ENCODE measurements around the gene C1orf174.
A peak's percentile ranks its signal among the peaks of the same experiment; 100 is the strongest.

C1orf174 gene

DNA sequence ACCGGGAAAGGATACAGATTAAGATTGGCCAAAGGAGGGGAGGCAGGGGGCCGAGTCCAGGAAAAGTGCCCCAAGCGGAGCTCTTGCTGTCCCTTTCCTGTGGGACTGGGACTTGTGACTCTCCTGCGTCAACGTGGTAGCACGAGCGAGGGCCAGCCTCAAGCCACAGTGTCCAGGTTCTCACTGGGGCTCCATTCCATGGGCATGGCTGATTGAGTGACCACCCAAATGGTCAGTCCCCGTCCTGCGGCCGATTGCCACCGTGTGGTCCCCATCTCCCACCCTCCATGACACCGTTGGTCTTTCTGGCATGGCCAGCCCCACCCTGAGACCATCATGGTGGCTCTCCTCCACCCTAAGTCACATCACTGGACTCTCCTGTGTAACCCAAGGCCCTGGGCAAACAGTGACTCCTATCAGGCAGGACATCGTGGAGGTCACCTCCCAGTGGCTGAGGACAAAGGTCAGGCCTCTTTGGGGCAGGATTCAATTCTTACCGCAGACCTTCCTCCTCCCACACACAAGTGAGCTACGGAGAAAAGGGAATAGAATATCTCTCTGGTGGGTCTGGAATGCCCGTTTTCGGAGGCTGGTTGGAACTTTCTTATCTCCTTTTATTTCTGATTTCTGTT, 8.9 kb upstream of the C1orf174 start:
- DNase-seq: no peak

DNA sequence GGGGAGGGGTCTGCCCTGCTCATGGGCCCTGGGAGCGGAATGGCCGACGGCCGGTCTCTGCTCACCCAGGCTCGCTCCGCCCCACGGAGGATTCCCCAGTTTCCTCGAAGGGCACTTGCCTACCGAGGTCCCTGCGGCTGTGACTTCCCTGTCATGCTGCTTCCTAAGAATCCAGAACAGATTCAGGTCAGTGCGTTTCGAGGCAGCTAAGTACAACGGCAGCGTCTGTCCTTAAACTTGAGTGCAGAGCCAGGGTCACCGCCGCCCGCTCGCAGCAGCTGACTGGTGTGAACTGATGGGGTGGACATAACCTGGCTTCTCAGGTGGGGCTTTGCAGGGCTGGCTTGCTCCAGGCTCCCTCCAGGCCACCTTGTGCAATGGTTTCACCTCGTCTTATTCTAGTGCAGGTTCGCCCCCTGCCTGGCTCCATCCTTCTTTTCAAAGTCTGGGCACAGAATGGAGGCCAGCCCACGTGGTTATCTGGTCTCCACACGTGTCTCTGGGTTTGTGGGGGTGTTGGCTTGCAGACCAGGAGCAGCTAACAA, 7.6 kb upstream of the C1orf174 start:
- no peak for DNase-seq

DNA sequence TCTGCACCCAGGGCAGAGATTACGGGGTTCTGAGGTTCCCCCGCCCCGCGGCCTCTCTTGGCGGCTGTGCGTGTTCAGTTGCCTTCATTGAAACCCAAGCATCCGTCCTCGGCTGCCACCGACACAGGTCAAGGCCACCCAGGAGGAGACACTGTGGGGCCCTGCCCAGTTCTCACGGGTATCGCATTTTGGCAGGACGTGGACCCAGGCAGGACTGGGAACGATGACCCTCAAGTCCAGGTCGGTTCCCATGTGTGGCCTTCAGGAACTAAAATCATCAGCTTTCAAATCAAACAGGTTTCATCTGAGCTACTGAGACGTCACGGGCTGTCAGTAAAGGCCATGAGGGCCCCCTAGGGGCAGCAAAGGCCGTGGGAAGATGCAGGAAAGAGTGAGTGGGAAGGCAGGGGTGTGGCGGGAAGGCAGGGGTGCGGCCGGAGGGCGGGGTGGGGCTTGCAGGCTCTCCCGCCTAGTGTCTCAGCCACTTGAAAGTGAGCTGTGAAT, 7.0 kb upstream of the C1orf174 start:
- DNase-seq: no peak

DNA sequence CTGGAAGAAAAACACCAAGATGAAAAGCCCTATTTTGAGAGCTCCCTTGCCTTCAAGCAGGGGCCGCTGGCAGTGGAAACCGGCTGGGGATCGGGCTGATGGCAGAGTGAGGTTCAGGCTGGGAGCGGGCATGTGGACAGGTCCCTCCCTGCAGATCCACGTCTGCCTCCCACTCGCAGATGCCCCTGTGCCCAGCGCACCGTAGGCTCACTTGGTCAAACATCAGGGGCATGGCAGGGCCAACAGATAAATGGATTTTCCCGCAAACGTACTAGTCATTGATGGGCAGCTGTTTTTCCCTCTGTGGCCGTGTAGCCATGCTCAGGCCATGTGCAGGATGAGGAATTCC, 6.6 kb upstream of the C1orf174 start:
- DNase-seq: no peak

DNA sequence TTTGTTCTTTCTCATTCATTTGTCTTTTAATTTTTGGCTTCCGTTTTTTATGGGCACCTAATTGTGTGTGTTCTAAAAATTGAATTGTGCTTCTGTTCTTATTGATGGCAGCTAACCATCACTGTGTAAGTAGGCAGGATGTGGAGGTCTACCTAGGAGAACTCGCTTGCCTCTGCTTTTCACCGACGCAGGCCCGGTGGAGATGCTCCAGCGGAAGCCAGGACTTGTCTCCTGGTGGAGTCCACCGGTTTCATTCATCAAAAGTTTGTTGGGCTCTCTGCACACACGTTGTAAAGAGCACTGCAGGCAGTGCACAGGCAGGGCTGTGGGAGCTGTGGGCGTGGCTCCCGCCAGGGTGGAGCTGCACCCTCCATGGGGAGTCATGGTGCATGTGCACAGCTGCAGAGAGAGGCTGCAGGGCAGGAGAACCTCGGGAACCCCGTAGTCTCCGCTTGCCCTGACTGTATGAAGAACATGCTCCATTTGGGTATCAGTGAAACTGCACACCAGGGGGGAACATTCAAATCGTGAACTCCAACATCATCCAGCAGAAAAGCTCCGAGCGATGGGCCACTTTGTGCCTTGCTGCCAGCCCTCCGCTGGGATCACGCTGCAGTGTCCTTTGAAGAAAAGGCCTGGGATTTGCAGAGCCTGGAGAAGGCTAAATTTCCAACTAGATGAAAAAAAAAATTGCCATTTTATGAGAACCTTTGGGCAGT, 6.0 kb upstream of the C1orf174 start:
- DNase-seq: no peak

DNA sequence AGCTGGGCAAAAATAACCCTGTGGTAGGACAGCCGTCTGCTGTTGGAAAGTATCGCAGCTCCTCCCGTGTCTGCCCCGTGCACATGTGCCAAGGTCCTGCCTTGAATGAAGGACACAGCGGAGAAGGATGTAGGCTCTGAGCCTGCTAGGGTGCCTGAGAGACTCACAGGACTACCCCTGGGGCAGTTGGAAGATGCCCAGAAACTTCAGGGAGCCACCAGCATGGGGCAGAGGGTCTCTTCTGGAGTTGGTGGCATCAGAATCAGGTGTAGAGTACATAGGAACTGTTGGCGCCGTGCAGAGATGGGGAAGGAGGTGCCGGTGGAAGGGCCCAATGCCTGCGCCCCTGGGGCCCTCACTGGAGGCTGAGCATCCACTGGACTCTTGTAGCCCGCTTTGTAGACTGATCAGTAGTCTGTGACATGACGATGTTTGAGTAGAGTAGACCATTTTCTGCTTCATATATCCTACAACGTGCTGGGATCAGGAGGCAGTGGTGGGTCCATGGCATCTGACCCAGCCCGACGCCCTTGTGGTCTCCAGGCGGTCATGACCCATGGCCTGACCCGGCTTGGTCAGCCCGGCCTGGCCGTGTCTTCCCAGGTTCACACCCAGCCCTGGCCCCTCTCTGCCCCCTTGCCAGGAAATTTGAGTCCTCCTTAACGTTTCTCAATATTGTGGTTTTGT, 5.3 kb upstream of the C1orf174 start:
- no peak for DNase-seq

DNA sequence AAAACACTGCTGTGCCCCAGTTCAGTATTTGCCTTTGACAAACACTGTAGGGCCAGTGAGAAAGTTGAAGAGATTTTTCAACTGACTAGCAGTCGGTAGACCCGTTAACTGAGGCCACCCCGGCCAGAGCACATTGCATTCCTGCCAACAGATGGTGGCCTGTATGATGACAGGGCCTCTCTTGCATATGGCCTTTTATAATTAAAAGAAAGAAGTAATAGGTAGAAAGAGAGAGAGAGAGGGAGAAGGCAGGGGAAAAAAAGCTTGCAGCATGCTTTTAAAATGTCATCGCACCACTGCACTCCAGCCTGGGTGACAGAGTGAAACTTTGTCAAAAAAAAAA, 4.7 kb upstream of the C1orf174 start:
- no peak for DNase-seq

DNA sequence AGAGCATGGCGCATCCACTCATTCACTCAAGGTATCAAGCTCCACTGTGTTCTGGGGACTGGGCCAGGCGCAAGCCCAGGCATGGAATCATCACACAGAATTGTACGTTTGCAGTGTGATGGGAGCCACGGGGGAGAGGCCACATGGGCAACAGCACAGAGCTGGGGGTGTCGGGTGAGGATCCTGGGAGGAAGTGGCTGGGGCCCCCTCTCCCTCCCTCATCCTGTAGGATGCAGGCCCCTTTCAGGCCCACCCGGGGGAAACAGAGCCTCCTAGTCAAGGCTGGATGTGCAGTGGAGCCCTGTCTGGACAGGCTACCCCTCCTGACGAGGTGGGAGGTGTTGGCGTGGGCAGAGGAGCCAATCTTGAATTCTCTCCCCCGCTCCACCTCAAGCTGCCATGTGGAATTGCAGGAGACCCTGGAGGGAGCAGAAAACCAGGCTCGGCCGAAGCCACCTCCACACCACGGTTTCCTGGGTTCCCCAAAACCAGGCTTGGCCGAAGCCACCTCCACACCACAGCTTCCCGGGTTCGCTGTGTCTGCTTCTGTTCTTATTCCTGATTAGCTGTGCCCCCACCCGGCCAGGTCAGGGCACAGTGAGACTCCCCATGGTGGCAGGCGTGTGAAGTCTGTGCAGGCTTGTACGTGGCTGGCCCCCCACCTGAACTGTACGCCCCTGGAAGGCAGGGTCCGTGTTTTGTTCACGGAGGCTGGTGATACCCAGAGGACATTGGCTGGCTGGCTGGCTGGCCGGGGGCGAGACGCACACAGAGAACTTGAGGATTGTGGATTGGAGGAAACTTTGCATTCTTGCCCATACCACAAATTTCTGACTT, 4.2 kb upstream of the C1orf174 start:
- DNase-seq: no peak

DNA sequence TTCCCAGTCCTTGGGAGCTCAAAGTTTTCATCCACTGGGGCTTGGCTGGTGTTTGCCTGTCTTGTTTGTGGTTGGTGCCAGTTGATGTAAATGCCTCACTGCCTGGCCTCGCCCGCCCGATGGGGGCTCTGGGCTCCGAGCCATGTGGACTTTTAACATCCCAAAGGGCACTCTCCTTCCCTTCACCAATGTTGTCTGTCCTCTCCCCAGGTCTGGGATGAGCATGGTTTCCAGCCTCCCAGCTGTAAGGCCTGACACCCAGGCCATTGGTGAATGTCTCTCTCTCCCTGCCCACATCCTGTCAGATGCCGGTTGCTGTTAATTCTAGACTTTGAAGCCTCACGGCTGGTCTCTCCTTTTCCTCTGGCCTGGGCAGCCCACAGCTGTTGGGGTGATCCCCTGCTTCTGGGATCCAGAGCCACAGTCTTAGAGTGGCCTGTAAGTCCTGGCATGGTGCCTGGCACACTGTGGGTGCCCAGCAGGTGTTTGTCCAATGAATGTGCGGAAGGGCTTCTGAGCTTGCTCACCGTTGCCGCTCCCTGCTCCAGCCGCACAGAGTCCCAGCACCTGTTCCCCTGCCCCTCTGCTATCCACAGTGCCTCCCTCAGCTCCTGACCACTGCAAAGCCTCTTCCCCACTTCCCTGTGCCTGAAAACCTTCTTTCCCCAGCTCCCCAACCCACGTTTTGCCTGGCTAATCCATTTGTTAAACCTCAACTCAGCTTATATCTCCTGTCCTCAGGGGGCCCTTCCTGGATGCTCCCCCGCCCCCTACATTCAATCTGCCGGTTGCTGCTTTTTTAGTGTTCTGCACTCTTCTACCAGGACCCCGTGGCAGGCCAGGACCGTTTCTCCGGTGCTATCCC, 3.3 kb upstream of the C1orf174 start:
- no peak for DNase-seq

DNA sequence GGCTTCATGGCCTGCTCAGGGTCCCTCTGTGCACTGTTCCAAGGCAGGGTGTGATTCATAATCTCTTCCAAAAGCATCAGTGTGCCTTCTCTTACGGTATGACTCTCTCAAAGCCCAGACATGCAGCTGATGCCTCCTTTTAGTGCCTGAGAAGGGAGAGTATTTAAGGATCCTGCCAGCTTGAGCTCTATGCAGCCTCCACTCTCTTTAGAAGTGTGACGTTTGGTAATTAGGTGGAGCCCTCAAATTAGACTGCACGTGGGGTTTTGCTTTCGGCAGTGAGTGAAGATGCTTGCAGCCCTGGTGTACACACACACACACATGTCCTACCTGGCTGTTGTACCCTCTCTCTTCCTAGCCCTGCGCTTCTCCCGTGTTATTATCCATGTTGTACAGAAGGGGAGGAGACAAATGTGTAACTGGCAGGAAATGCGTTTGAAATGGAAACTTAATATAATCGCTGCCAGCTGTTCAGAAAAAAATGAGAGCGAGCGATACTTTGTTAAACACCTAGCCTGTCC, 2.6 kb upstream of the C1orf174 start:
- DNase-seq: no peak

DNA sequence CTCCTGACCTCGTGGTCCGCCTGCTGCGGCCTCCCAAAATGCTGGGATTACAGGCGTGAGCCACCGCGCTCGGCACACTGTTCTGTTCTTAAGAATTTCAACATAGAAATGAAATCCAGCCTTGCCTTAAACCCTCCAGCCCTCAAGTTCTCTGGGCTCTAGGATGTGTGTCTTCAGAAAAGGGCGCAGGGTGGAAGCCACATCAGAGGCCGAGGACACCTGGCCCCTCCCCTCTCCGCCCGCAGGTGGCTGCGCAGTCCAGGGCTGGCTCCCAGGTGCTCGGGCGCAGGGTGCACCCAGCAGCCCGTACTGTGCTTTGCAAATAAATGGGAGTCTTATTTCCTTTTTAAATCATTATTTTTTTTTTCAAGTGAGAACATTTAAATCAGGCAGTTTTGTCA, 2.0 kb upstream of the C1orf174 start:
- DNase-seq: no peak

DNA sequence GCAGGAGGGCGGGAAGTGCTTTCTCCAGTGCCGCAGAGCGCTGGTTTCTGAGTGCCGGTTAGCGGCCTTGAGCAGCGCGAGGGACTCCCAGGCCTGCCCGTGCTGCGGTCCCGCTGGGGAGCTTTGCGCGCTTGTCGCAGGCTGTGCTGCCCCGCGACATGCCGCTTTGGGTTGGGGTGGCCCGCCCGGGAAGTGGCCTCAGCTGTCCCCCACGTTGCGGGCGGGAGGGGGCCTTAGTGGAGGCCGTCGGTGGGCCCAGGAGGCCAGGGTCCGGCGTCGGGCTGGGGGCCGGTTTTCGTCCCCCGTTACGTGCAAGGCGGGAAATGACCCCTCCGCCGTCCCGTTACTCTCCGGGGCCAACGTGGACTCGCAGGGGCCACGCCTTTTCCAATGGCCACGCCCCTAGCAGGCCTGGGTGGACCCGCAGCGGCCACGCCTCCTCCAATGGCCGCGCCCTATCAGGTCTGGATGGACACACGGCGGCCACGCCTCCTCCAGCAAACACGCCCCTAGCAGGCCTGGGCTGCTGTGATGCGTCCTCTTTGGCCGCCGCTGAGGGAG, 977 bp upstream of the C1orf174 start:
- DNase-seq: peak; percentile 91

DNA sequence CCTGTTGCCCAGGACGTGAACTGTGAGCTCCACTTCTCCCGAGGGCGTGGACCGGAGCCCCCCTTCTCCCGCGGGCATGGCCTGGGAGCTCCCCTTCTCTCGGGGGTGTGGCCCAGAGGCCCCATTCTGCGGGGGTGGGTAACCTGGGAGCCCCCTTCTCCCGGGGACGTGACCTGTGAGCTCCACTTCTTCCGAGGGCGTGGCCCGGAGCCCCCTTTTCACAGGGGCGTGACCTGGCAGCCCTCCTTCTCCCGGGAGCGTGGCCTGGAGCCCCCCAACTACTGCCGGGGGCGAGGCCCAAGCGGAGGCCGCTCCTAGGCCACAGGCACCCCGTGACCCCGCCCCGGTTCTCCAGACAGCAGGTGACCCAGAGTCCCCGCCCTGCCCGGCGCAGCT, 320 bp downstream of the C1orf174 start:
- no peak for DNase-seq

DNA sequence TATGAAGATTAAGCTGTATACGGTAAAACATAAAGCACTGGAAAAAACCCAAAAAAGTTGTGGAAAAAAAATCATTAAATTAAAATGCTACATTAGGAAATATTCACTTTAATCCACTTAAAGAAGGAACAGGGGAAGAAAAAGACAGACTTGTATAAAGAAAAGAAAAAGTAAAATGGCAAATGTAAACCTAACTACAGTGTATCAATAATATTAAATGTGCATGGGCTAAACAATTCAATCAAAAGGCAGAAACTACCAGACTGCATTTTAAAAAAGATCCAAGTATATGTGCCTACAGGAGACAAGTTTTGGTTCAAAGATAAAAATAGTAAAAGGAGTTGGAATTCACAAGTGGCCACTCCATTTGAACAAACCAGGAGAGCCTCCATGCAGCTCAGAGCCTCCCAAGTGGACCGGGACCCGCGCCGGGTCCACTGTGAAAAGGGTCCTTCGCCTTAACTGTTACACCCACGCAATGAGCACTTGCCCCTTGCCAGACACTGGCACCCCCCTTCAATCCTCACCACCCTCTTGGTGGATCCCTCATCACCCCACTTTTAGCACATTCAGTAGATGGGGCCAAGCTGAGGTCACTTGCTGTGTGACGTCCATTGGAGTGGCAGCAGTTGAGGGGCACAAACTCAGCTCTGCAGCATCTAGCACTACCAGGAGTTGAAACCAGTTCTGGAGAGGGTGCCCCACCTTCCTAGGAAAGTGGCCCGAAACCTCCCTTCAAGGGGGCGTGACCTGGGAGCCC, 898 bp downstream of the C1orf174 start:
- no peak for DNase-seq

DNA sequence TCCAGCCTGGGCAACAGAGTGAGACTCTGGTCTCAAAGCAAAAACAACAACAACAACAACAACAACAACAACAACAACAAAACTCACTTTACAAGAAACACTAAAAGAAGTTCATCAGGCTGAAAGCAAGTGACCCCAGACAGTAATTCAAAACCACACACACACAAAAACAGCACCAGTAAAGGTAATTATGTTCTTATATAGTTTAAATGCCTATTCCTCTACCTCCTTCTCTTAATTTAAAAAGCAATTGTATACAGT, 1.7 kb downstream of the C1orf174 start:
- no peak for DNase-seq

DNA sequence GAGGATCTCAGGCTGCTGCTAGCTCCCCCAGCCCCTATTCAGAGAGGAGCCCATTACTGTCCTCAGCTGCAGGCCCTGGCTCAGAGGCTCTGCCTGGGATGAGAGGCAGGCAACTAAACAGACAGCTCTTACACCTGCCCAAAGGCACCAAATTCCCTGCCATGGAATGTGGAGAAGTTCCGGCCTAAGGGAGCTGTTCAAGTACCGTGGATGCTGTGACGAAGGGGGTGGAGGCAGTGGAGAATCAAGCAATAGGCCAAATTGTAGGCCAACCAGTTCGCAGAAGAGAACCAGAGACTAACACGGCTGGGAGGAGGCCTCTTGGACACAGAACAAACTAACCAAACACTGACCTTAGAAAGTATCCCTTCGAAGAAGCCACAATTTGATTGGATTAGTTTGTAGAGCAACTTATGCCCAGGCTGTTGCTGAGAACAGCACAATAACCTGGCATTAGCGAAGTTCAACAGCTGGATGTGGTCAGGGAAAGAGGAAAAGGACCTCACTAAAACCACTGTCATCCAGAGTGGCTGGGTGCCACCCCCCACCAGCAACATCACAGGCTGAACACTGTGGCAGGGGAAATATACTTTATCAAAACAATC, 3.6 kb downstream of the C1orf174 start:
- no peak for DNase-seq

DNA sequence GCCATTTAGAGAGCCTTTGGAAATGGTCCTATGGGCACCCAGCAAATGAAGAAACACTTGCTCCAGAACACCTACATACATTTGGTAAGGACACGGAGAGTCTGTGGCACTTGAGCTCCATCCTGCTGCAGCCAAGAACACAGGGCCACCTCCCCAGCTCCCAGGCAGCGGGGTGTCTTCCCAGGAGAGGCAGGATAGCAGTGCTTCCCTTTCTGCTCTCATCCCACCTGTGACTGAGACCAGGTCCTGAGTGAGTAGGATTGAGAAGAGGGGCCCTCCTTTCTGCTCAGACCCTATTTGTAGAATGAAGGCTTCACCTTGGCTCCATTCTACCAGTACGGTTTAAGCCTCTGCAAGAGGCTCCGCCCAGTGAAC, 4.1 kb downstream of the C1orf174 start:
- no peak for DNase-seq

DNA sequence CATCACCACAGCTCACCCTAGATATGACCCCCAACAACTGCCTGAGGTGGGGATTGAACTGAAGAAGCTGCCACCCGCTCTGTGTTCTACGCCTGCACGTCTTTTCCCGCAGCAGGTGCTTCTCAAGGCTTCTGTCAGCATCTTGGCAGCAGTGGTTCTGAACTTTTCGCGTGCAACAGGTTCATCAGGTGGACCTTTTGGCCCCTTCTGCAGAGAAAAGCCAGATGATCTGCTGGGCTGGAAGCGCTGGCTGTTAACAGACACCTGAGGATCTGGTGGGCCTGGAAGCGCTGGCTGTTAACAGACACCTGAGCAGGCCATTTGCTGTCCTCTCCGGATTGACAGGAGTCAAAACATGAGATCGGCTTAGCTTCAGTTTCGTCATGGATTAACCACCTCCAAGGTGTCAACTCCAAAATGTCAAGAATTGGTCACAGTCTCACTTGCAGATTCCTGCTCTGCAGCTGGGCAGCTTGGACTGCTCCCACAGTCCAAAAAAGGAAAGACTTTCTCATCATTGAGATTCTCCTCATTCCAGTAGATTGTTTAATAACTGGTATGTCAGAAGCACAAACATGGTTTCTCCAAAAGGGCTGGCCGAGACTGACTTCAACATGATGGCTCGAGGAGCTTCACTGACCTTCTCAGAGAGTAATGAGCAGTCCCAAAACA, 4.7 kb downstream of the C1orf174 start:
- no peak for DNase-seq

DNA sequence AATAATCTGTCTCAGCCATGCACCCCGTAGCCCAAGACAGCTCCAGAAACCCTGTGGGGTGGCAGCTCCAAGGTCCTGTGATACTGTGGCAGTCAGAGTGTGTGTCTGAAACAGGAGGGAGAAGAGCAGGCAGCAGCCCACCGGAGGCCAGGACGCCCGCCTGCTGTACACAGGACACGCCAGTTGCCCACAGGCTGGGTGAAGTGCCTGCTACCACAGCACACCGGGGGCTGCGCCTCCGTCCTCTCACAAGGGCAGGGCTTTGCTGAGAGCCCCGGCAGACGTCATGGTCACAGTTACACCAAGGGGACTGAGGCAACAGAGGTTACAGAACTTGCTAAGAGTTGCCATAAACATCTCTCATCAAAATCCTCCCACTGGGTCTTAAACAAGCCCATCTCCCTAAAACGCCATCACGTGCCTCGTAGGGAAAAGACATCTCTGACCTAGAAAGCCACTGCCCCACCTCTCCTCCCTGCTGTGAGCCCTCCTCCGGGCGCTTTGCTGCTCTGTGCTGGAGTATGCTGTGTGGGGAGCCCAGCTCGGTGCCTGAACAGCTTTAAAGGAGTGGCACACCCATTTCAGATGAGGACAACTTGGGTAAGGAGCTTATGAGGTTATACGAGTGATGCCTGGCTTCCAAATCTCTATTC, 5.3 kb downstream of the C1orf174 start:
- no peak for DNase-seq

DNA sequence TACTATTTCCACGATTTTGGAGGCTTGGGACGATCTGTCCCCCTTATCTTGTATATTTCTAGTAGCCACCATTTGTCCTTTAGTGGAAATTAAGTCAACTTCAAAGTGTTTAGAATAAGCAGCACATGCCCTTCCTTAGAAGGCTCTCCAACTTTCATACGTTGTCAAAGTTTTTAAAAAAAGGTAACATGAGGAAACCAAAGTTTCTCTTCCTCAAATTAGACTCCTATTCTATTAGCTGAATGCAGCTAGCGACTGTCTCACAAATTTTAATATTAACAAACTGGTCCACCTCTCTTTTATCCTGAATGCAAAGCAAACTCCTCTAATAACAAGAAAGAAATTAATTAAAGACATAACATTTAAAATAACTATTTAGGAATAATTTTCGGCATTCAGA, 6.9 kb downstream of the C1orf174 start:
- DNase-seq: no peak

All from NK-92 treated with Interleukin-12 subunit alpha and Interleukin-12 subunit beta, amount 100 ng/mL, for 24 hours (cell line).